ENCODE results near the gene VRK2.

Gene VRK2

DNA sequence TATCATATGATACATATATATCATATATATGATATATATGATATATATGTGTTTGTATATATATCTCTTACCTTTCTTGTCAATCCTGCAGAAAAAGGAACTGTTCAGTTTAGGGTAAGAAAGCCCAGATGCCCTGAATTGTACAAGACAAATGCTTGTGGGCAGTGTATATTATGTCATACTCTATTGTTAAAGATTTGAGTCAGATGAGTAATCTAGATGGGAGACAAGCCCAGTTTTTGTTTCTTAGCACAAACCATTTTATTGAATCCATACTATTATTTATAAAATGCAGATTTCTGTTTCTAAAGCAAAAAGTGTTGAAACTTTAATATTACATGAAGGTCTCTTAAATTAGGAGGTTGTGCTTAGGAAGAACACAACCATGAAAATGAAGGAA lies 90.6 kb downstream of the VRK2 start:
- no peak overlapping the region for H3K9ac ChIP-seq (ENCODE audit: low read length)
- no peak overlapping the region for H3K14ac ChIP-seq (ENCODE audit: low read length)
- no peaks in the 10 kb centered on the region for H3K27me3 ChIP-seq (ENCODE audit: insufficient read depth, low read length)
- no peaks in the 10 kb centered on the region for H3K4me1 ChIP-seq (ENCODE audit: control insufficient read depth in 1 of 2, insufficient read depth in 2 of 2, low read length in 2 of 2)
- H3K4me3 ChIP-seq (ENCODE audit: low read depth, low read length): no peak overlapping the region
- H3K23ac ChIP-seq (ENCODE audit: low read length): no peak overlapping the region
- H2AK5ac ChIP-seq (ENCODE audit: low read length): no peak overlapping the region
- no peak for DNase-seq
- no peak overlapping the region for H4K91ac ChIP-seq (ENCODE audit: low read depth, low read length)
- H3K4ac ChIP-seq (ENCODE audit: low read depth, low read length): no peak overlapping the region
- no peak overlapping the region for H4K8ac ChIP-seq (ENCODE audit: low read depth, low read length)
- H3K79me2 ChIP-seq (ENCODE audit: control insufficient read depth, insufficient read depth, low read length, poor library complexity): no peaks in the 10 kb centered on the region
- H3K9me3 ChIP-seq (ENCODE audit: insufficient read depth, low read depth, low read length): no peaks in the 10 kb centered on the region
- peaks cover 0 to 2% of the 10 kb centered on the region in 2 experiments for H3K36me3 ChIP-seq (ENCODE audit: control insufficient read depth in 1 of 2, insufficient read depth in 2 of 2, low read length in 2 of 2)
- H3K4me2 ChIP-seq (ENCODE audit: low read length): no peak overlapping the region
- H4K12ac ChIP-seq (ENCODE audit: low read depth, low read length): no peak overlapping the region
- no peak overlapping the region for H2BK5ac ChIP-seq (ENCODE audit: low read depth, low read length, poor library complexity)
- H2AFZ ChIP-seq (ENCODE audit: insufficient read depth, low read length, poor library complexity): no peak overlapping the region
- no peak overlapping the region for H3K27ac ChIP-seq (ENCODE audit: low read depth, low read length)
- no peak overlapping the region for H2BK120ac ChIP-seq (ENCODE audit: insufficient read depth, low read length, poor library complexity)
- no peaks in the 10 kb centered on the region for H3K79me1 ChIP-seq (ENCODE audit: low read length)
- no peak overlapping the region for H2BK12ac ChIP-seq (ENCODE audit: low read length)
- H3K18ac ChIP-seq (ENCODE audit: low read length): no peak overlapping the region

DNA sequence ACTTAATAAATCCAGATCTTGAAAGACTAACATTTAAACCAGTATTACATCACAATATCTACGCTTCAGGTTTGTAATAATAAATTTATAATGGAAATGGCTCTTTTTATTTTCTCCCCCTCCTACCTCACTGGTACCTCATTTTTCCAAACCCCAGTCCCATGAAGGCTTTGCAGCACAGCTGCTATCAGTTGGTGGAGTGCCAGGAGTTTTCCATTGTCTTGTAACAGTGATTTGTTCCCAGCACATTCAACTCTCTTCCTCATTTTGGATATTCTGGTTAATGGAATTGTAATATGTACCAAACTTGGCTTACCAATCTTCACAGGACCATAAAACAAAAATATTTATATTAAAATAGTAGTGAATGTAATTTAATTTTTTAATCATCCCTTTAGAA lies 91.2 kb downstream of the VRK2 start:
- Histone ChIP-seq H3K4ac (ENCODE audit: low read depth, low read length) (no peak overlapping the region), H3K79me1 (ENCODE audit: low read length) (no peaks in the 10 kb centered on the region), H3K4me3 (ENCODE audit: low read depth, low read length) (no peak overlapping the region), H2BK5ac (ENCODE audit: low read depth, low read length, poor library complexity) (no peak overlapping the region), H4K8ac (ENCODE audit: low read depth, low read length) (no peak overlapping the region), H4K91ac (ENCODE audit: low read depth, low read length) (no peak overlapping the region), H3K18ac (ENCODE audit: low read length) (no peak overlapping the region), H4K12ac (ENCODE audit: low read depth, low read length) (no peak overlapping the region), H2AFZ (ENCODE audit: insufficient read depth, low read length, poor library complexity) (no peak overlapping the region), H3K14ac (ENCODE audit: low read length) (no peak overlapping the region), H3K4me1 (ENCODE audit: control insufficient read depth in 1 of 2, insufficient read depth in 2 of 2, low read length in 2 of 2) (no peaks in the 10 kb centered on the region), H2BK120ac (ENCODE audit: insufficient read depth, low read length, poor library complexity) (no peak overlapping the region), H3K23ac (ENCODE audit: low read length) (no peak overlapping the region), H3K27me3 (ENCODE audit: insufficient read depth, low read length) (no peaks in the 10 kb centered on the region), H3K36me3 (ENCODE audit: control insufficient read depth in 1 of 2, insufficient read depth in 2 of 2, low read length in 2 of 2) (peaks cover 0 to 2% of the 10 kb centered on the region in 2 experiments), H3K9ac (ENCODE audit: low read length) (no peak overlapping the region), H2AK5ac (ENCODE audit: low read length) (no peak overlapping the region), H3K9me3 (ENCODE audit: insufficient read depth, low read depth, low read length) (no peaks in the 10 kb centered on the region), H3K4me2 (ENCODE audit: low read length) (no peak overlapping the region), H2BK12ac (ENCODE audit: low read length) (no peak overlapping the region), H3K79me2 (ENCODE audit: control insufficient read depth, insufficient read depth, low read length, poor library complexity) (no peaks in the 10 kb centered on the region), H3K27ac (ENCODE audit: low read depth, low read length) (no peak overlapping the region)
- whole genome bisulfite sequencing (ENCODE audit: extremely low coverage, insufficient coverage, insufficient read length): no CpG with 5 or more reads among the region's 1 CpG
- no peak for DNase-seq

- H3K36me3 ChIP-seq (ENCODE audit: control insufficient read depth in 1 of 2, insufficient read depth in 2 of 2, low read length in 2 of 2): peaks cover 0 to 2% of the 10 kb centered on the region in 2 experiments
- no peak overlapping the region for H3K18ac ChIP-seq (ENCODE audit: low read length)
- no peaks in the 10 kb centered on the region for H3K79me2 ChIP-seq (ENCODE audit: control insufficient read depth, insufficient read depth, low read length, poor library complexity)
- no peak overlapping the region for H2BK120ac ChIP-seq (ENCODE audit: insufficient read depth, low read length, poor library complexity)
- no peaks in the 10 kb centered on the region for H3K4me1 ChIP-seq (ENCODE audit: control insufficient read depth in 1 of 2, insufficient read depth in 2 of 2, low read length in 2 of 2)
- WGBS (ENCODE audit: extremely low coverage, insufficient coverage, insufficient read length): no CpG with 5 or more reads among the region's 3 CpGs
- no peak for DNase-seq
- no peak overlapping the region for H4K8ac ChIP-seq (ENCODE audit: low read depth, low read length)
- no peak overlapping the region for H4K91ac ChIP-seq (ENCODE audit: low read depth, low read length)
- H2BK5ac ChIP-seq (ENCODE audit: low read depth, low read length, poor library complexity): no peak overlapping the region
- H3K27ac ChIP-seq (ENCODE audit: low read depth, low read length): no peak overlapping the region
- H3K9ac ChIP-seq (ENCODE audit: low read length): no peak overlapping the region
- H3K79me1 ChIP-seq (ENCODE audit: low read length): no peaks in the 10 kb centered on the region
- no peak overlapping the region for H2AFZ ChIP-seq (ENCODE audit: insufficient read depth, low read length, poor library complexity)
- no peak overlapping the region for H3K23ac ChIP-seq (ENCODE audit: low read length)
- H4K12ac ChIP-seq (ENCODE audit: low read depth, low read length): no peak overlapping the region
- no peak overlapping the region for H3K14ac ChIP-seq (ENCODE audit: low read length)
- no peak overlapping the region for H2BK12ac ChIP-seq (ENCODE audit: low read length)
- no peaks in the 10 kb centered on the region for H3K27me3 ChIP-seq (ENCODE audit: insufficient read depth, low read length)
- H3K4me2 ChIP-seq (ENCODE audit: low read length): no peak overlapping the region
- H3K4me3 ChIP-seq (ENCODE audit: low read depth, low read length): no peak overlapping the region
- H3K4ac ChIP-seq (ENCODE audit: low read depth, low read length): no peak overlapping the region
- H3K9me3 ChIP-seq (ENCODE audit: insufficient read depth, low read depth, low read length): no peaks in the 10 kb centered on the region
- H2AK5ac ChIP-seq (ENCODE audit: low read length): no peak overlapping the region
These were observed 91.9 kb downstream of the VRK2 start for GRCh38 chr2:58138396-58139030.

GRCh38 chr2:58140508-58141072 lies 94.0 kb downstream of the VRK2 start:
- no CpG with 5 or more reads among the region's 3 CpGs for WGBS (ENCODE audit: extremely low coverage, insufficient coverage, insufficient read length)
- H3K23ac ChIP-seq (ENCODE audit: low read length): no peak overlapping the region
- no peak overlapping the region for H3K9ac ChIP-seq (ENCODE audit: low read length)
- no peak overlapping the region for H3K27ac ChIP-seq (ENCODE audit: low read depth, low read length)
- no peak overlapping the region for H3K14ac ChIP-seq (ENCODE audit: low read length)
- H2AFZ ChIP-seq (ENCODE audit: insufficient read depth, low read length, poor library complexity): no peak overlapping the region
- no peak overlapping the region for H4K8ac ChIP-seq (ENCODE audit: low read depth, low read length)
- H3K18ac ChIP-seq (ENCODE audit: low read length): no peak overlapping the region
- H3K27me3 ChIP-seq (ENCODE audit: insufficient read depth, low read length): no peaks in the 10 kb centered on the region
- H2BK120ac ChIP-seq (ENCODE audit: insufficient read depth, low read length, poor library complexity): no peak overlapping the region
- H3K36me3 ChIP-seq (ENCODE audit: control insufficient read depth in 1 of 2, insufficient read depth in 2 of 2, low read length in 2 of 2): peaks cover 0 to 2% of the 10 kb centered on the region in 2 experiments
- H4K12ac ChIP-seq (ENCODE audit: low read depth, low read length): no peak overlapping the region
- DNase-seq: no peak
- H2BK12ac ChIP-seq (ENCODE audit: low read length): no peak overlapping the region
- H3K79me1 ChIP-seq (ENCODE audit: low read length): no peaks in the 10 kb centered on the region
- no peaks in the 10 kb centered on the region for H3K79me2 ChIP-seq (ENCODE audit: control insufficient read depth, insufficient read depth, low read length, poor library complexity)
- no peak overlapping the region for H4K91ac ChIP-seq (ENCODE audit: low read depth, low read length)
- H3K4ac ChIP-seq (ENCODE audit: low read depth, low read length): no peak overlapping the region
- no peak overlapping the region for H2AK5ac ChIP-seq (ENCODE audit: low read length)
- H3K9me3 ChIP-seq (ENCODE audit: insufficient read depth, low read depth, low read length): no peaks in the 10 kb centered on the region
- H3K4me3 ChIP-seq (ENCODE audit: low read depth, low read length): no peak overlapping the region
- no peaks in the 10 kb centered on the region for H3K4me1 ChIP-seq (ENCODE audit: control insufficient read depth in 1 of 2, insufficient read depth in 2 of 2, low read length in 2 of 2)
- H3K4me2 ChIP-seq (ENCODE audit: low read length): no peak overlapping the region
- H2BK5ac ChIP-seq (ENCODE audit: low read depth, low read length, poor library complexity): no peak overlapping the region

All from trophoblast cell (in vitro differentiated cells and primary cell).